KMS-11 (cell line): ENCODE measurements around the gene SLC6A1.

Experiments used
- H2AFZ ChIP-seq: fragments of 200-600 bp; sonication (generic); 2 replicates; pipeline ENCODE4 v1.6.1; 2016; ENCODE audit warnings: antibody characterized with exemption, mixed run types, low read depth
- H3K27ac ChIP-seq: fragments of 200-600 bp; sonication (generic); 2 replicates; pipeline ENCODE4 v1.6.1; 2016; ENCODE audit warnings: mild to moderate bottlenecking, mixed run types
- H3K27me3 ChIP-seq: fragments of 200-600 bp; sonication (generic); 2 replicates; pipeline ENCODE4 v1.6.1; 2017; ENCODE audit warnings: mild to moderate bottlenecking, low read depth, mixed run types, moderate library complexity; ENCODE audit not compliant: insufficient read depth
- H3K36me3 ChIP-seq: fragments of 200-600 bp; sonication (generic); 2 replicates; pipeline ENCODE4 v1.6.1; 2017; ENCODE audit warnings: mild to moderate bottlenecking, mixed run types; ENCODE audit not compliant: insufficient read depth
- H3K4me1 ChIP-seq: fragments of 200-600 bp; sonication (generic); 2 replicates; pipeline ENCODE4 v1.6.1; 2016; ENCODE audit warnings: mild to moderate bottlenecking, low read depth, mixed run types; ENCODE audit not compliant: poor library complexity, severe bottlenecking
- H3K4me2 ChIP-seq: fragments of 200-600 bp; sonication (generic); 2 replicates; pipeline ENCODE4 v1.7.0; 2016; ENCODE audit warnings: mild to moderate bottlenecking, mixed run types
- H3K4me3 ChIP-seq: fragments of 200-600 bp; sonication (generic); IDR thresholded peaks from 2 replicates; pipeline ENCODE4 v1.6.1; 2017; ENCODE audit warnings: low read depth, low read length, mixed read lengths; ENCODE audit not compliant: insufficient read depth
- H3K79me2 ChIP-seq: fragments of 200-600 bp; sonication (generic); 2 replicates; pipeline ENCODE4 v1.6.1; 2016; ENCODE audit warnings: low read depth, mixed run types; ENCODE audit not compliant: insufficient read depth
- H3K9ac ChIP-seq: fragments of 200-600 bp; sonication (generic); 2 replicates; pipeline ENCODE4 v1.6.1; 2016; ENCODE audit warnings: mild to moderate bottlenecking, mixed run types
- H4K20me1 ChIP-seq: fragments of 200-600 bp; sonication (generic); 2 replicates; pipeline ENCODE4 v1.6.1; 2016; ENCODE audit warnings: mild to moderate bottlenecking, mixed run types; ENCODE audit not compliant: insufficient read depth
- CTCF ChIP-seq: fragments of 200-600 bp; sonication (generic); conservative IDR thresholded peaks from 2 replicates; pipeline ENCODE4 v1.6.1; 2017; ENCODE audit warnings: low read depth, mild to moderate bottlenecking, antibody characterized with exemption, low read length, moderate library complexity, mixed read lengths

SLC6A1 gene

GRCh38 chr3:11029948-11030347 lies 37.4 kb downstream of the SLC6A1 start:
- TF ChIP-seq CTCF = no peak
- no peaks in the 10 kb centered on the region for H3K27me3 ChIP-seq

DNA sequence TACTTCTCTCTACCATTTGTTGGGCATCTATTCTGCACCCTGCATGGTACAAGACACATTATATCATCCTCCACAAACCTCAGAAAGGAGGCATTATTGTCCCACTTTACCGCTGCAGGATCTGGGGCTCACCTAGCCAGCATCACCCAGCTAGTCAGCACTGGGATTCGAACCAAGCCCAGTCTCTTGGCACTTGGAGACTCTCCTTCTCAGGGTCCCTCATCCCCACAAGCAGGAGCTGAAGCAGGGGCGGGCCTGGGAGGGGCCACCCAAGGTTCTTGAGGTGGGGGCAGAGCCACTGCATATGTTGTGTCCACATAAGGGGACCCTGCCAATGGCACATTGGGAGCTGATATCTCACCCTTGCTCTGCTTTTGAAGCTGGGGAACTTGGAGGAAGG lies 41.3 kb downstream of the SLC6A1 start:
- Histone ChIP-seq H3K27me3 (no peaks in the 10 kb centered on the region), H3K27ac (no peak overlapping the region), H3K79me2 (no peaks in the 10 kb centered on the region), H3K36me3 (no peaks in the 10 kb centered on the region), H3K4me2 (no peak overlapping the region), H3K4me3 (no peak overlapping the region), H4K20me1 (no peaks in the 10 kb centered on the region), H3K9ac (no peak overlapping the region), H2AFZ (no peak overlapping the region), H3K4me1 (no peaks in the 10 kb centered on the region)
- TF ChIP-seq CTCF = no peak

More at GRCh38 chr3:11029948-11030347, 37.4 kb downstream of the SLC6A1 start:
- H3K4me3 ChIP-seq = no peak overlapping the region
- no peak overlapping the region for H2AFZ ChIP-seq
- H3K36me3 ChIP-seq = no peaks in the 10 kb centered on the region
- no peak overlapping the region for H3K9ac ChIP-seq
- no peaks in the 10 kb centered on the region for H3K79me2 ChIP-seq
- no peaks in the 10 kb centered on the region for H4K20me1 ChIP-seq
- H3K4me1 ChIP-seq = no peaks in the 10 kb centered on the region
- H3K4me2 ChIP-seq = no peak overlapping the region
- H3K27ac ChIP-seq = no peak overlapping the region

GRCh38 chr3:11034309-11034985 lies 41.9 kb downstream of the SLC6A1 start:
- H3K79me2 ChIP-seq = no peaks in the 10 kb centered on the region
- no peaks in the 10 kb centered on the region for H3K36me3 ChIP-seq
- H3K27me3 ChIP-seq = no peaks in the 10 kb centered on the region
- H3K4me1 ChIP-seq = no peaks in the 10 kb centered on the region
- H2AFZ ChIP-seq = no peak overlapping the region
- no peak overlapping the region for H3K9ac ChIP-seq
- H3K4me3 ChIP-seq = no peak overlapping the region
- no peak overlapping the region for H3K27ac ChIP-seq
- no peak overlapping the region for H3K4me2 ChIP-seq
- no peaks in the 10 kb centered on the region for H4K20me1 ChIP-seq
- TF ChIP-seq CTCF = no peak

GRCh38 chr3:11035757-11036505 lies 43.4 kb downstream of the SLC6A1 start:
- H3K4me1 ChIP-seq = no peaks in the 10 kb centered on the region
- H4K20me1 ChIP-seq = no peaks in the 10 kb centered on the region
- no peak overlapping the region for H2AFZ ChIP-seq
- H3K27me3 ChIP-seq = no peaks in the 10 kb centered on the region
- no peak for TF ChIP-seq CTCF
- no peaks in the 10 kb centered on the region for H3K36me3 ChIP-seq
- no peak overlapping the region for H3K4me2 ChIP-seq
- H3K9ac ChIP-seq = no peak overlapping the region
- no peak overlapping the region for H3K27ac ChIP-seq
- no peak overlapping the region for H3K4me3 ChIP-seq
- no peaks in the 10 kb centered on the region for H3K79me2 ChIP-seq
